SW 1271 (cell line): Measurements from ENCODE around the gene HSPB9.
"Not testable (repeated sequence)": the region's sequence is repeated elsewhere in the genome, so short reads cannot be mapped to it uniquely, and the experiment has no call there.

ENCODE experiments used
- DNase-seq, 2 experiments: peaks; one replicate each; lab custom pipeline; 2025; lab: John Stamatoyannopoulos, UW

HSPB9 gene

DNA sequence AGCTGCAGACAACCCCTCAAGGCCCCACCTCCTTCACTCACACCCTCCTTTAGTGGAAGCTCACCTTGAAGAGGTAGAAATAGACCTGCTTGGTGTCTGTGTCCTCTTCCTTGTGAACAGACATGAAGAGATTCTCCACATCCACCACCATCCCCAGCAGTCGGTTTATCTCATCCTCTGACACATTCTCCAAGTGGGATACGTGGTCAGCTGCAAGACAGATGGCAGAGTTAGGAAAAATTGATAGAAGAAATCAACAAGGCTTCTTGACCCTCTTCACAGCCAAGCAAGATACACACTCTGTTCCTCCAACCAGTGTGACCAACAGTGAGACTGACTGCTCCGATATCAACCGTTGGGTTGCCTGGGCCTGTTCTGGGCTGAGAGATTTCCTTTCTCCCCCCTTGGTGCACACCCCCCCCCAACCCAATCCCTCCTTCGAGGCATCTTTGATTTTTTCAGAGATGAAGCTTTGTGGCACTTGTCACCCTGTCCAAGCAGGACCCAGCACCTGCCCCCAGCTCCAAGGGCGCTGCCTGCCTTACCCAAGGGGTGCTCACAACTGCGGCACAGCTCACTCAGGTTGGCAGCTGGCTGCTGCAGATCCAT lies 2.3 kb upstream of the HSPB9 start:
- DNase-seq = no peak

DNA sequence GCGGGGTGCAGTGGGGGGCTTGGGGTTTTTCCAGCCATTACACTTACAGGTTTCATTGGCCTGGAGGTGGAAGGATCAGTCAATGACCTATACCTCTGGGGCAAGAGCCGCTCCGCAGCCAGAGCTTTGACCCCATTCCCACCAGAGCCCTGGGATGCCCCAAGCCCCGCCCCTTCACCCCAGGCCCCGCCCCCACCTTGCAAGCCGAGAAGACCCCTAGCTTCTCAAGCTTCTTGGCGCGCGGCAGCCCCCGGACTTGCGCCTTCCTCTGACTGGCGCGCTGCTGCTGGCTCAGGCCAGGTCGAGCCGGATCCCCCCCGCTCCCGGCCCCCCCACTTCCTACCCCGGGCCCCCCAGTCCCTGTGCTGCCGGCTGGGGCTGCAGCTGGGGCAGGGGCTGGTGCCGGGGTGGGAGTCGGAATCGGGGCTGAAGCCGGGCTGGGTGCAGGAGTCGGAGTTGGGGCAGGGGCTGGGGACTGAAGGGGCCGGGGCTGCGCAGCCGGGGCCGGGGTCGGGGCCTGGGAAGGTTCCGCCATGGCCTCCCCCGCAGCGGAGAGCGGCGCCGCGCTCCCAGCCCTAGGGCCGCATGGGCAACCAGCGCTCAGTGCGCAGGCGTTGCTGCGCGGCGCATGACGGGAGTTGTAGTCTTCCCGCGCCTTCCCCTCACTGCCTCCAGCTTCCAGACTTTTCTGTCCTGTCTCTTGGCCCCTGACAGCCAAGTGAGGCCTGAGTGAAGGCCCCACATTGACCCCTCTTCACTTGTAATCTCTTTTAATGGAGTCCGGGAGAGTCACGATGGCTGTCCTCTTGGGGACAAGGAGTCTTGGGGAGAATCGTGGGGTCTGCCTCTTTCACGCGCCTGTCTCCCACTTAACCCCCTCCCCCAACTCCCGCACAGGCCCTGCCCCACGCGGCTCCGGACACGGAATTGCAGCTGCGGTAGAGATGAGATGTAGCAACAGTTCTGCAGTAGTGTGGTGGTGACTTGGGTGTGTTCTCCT lies 1.5 kb upstream of the HSPB9 start, which contains the start of gene KAT2A:
TSS of gene KAT2A (minus strand) at position 598 of the 1,000 bp plus-strand sequence. CDS start at position 535, 63 bp downstream.
- DNase-seq = peak; percentile 66 to 75

DNA sequence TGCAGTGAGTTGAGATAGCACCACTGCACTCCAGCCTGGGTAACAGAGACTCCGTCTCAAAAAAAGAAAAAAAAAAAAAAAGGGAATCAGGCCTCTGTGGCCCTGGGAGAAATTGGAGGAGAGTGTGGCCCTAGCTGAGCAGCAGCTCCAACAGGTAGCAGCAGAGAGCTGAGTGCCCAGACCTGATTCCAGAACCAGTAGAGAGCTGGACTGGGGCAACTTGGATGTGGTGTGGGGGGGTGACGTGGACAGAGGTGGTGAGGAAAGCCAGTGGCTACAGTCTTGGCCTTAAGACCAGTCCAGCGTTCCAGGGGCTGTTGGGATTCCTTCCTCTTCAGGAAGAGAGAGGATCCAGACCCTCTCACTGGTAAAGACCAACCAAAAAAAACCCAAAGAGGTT lies 1.7 kb downstream of the HSPB9 start:
- DNase-seq = no peak

DNA sequence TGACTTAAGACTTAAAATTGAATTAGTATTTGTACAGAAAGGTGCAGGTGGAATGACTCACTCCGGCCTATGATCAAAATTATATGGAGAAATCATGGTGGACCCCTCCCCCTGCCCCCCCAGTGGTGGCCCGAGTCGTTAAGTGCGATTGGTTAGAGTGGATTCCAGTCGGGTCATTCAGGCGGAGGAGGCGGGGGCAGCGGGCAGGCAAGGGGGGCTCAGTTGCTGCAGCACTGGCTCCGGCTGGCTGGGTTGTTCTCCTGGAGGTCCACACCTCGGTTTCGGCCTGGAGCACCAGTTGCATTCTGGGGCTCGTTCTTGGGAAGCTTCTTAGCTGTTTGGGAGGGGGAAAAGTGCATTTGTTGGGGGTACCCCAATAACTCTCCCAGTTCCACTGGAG lies 3.0 kb downstream of the HSPB9 start:
- DNase-seq = no peak

DNA sequence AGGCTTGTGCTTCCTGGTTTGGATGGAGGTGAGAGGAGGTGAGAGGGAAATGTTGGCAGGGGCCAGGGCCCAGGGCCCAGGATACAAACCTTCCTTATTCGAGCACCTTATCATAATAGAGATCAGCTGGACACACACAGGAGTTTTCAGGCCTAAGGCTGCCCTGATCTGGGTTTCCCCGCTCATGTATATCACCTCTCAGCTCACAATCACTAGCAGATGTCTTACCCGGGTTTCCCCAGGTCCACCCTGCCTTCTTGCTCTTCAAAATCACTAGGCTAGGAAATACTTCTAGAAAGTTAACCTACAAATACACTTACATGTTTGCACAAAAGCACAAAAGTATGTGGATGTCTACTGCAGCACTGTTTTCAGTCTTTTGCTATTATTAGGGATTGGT lies 4.2 kb downstream of the HSPB9 start:
- no peak for DNase-seq

DNA sequence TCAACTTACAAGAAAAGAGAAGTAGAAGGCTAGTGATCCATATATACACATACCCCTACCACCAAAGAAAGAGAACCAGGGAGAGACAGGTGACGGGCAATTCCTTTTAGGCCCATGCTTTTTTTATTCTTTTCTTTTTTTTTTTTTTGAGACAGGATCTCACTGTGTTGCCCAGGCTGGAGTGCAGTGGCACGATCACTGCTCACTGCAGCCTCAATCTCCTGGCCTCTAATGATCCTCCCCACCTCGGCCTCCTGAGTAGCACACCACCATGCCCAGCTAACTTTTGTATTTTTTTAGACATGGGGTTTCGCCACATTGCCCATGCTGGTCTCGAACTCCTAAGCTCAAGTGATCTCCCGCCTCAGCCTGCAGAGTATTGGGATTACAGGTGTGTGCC lies 4.8 kb downstream of the HSPB9 start:
- no peak for DNase-seq

DNA sequence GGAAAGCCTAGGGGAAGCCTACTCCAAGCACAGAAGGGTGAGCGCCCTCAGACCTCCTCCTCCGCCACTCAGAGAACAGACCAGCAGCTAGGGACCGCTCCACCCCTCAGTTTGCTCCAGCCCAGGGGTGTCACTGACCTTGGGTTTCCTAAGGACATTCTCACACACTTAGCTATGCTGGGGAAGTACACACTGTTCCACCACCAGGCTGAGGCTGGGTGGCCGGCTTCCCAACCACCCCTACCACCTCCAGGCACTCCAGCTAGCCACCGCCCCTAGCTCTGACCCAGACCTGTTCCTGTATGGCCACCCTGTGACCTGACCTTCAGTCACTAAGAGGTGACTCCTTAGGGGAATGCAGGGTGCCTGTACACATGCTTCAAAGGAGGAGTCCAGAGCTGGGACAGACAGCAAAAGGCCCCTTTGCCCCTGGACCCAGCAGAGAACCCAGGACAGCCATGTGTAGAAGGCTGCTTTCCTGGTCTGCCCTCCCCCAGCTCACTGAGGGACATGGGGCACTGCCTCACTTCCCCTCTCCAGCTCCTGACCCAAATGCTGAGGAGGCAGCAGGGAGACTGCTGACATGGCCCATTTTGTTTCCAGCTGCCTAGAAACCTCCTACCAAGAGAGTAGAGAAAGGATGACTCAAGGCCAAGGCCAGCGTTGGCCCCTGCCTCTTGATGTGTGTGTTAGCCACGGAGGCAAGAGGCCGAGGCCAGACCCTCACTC lies 6.7 kb downstream of the HSPB9 start:
- no peak for DNase-seq

DNA sequence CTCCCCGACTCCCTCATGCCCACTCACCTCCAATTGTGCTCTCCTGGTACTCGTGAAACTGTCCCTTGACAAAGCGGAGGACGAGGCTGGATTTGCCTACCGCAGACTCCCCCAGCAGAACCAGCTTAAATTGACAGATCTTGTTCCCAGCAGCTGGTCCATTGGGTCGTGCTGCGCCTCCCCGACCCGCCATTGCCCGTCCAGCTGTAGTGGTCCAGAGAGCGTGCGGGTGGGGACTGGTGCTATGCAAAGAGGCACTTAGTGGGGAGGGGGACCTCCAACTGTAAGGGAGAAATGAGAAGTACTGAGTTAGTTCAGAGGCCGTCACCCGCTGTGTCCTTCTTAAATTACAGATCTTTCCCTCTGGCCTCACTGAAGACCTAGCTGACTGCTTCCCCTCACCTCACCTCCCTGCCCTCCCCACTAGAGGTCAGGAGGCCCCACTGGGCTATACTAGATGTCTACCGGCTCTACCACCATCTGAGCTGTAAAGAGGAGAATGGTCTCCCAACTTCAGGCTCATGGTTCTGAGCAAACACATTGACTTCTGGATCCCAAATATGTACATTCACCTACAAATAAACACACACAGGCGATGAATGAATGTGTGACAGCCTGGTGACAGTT lies 7.8 kb downstream of the HSPB9 start:
- no peak for DNase-seq

DNA sequence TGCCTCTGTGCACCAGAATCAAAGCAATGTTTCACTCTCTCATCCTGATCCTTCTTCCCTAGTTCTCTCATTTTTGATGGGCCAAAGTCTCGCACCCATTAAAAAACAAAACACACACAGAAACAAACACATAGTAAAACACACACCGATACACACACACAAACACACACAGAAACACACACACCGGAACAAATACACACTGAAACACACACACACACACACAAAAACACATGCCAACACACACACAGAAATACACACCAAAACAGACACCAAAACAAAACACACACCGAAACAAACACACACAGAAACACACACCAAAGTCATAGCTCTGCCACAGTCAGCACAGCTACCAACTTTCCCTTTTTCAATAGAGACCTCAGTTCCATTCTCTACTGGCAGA lies 8.6 kb downstream of the HSPB9 start:
- DNase-seq = no peak

DNA sequence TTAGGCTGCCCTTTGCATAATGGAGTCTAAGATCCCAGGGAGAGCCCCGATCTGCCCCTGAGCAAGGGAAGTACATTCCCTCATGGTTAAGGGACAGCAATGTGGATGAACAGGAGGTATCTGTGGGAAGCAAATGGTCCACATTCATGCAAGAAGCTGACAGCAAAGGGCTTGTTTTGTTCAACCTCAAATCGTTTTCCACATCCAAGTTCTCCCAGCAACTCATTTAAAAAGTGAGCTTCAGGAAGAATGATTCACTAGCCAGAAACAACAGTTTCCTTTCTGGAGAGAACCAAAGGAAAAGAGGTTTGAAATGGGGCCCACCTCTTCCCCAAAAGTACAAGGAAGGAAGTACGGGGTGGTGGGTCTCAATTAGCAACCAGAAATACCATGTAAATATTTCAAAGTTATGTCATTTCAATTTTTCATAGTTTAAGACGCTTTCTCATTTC lies 9.4 kb downstream of the HSPB9 start:
- DNase-seq = no peak

DNA sequence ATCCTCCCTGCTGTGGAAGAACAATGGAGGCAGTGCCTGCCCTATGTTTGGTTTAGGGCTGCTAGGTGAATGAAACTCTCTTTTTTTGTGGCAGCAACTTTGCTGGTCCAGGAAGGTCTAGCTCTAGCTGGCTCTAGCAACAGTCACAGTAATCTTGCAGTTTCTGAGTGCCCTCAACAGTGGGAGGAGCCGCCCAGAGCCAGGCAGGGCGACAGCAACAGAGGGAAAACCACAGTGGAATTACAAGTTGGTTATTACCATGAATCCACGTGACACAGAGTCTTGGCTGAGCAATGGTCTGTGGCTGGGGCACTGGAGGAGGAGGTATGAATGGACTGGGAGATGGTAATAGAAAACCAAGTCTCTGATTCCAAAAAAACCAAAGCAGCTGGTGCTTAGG lies 10.3 kb downstream of the HSPB9 start:
- DNase-seq = no peak

DNA sequence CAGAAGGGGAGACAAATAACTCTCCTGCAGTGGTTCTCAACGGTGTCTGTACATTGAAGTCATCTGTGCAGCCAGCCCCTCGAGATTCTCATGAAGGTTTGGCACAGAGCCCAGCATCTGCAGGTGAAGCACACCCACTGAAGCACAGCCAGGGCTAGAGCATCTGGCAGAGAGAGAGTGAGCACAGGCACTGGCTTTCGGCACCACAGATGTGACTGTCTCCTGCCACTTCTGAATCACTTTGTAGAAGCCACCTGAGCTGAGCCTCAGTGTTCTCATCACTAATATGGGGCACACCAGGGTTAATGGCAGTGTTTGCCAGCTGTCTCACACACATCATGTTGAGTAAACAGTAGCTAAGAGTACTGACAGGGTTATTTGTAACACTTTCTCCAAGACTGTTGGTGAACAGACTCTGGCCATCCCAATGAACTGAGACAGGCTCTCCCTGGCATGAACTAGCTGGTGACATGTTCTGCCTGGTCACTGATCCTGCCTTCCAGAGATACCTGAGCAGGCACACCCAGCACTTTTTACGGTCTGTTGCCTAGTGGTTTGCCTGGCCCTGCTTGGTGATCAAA lies 10.9 kb downstream of the HSPB9 start:
- DNase-seq = no peak

DNA sequence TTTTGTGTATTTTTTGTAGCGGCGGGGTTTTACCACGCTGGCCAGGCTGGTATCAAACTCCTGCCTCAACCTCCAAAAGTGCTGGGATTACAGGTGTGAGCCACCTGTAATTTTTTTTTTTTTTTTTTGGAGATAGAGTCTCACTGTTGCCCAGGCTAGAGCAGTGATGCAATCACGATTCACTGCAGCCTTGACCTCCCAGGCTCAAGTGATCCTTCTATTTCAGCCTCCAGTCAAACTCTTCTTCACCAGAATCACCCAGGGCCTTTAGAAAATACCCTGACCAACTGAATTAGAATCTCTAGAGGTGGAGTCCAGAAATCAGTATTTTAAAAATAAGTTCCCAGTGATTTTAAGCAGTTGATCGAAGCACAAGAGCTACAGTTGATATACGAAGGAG lies 12.5 kb downstream of the HSPB9 start:
- no peak for DNase-seq

DNA sequence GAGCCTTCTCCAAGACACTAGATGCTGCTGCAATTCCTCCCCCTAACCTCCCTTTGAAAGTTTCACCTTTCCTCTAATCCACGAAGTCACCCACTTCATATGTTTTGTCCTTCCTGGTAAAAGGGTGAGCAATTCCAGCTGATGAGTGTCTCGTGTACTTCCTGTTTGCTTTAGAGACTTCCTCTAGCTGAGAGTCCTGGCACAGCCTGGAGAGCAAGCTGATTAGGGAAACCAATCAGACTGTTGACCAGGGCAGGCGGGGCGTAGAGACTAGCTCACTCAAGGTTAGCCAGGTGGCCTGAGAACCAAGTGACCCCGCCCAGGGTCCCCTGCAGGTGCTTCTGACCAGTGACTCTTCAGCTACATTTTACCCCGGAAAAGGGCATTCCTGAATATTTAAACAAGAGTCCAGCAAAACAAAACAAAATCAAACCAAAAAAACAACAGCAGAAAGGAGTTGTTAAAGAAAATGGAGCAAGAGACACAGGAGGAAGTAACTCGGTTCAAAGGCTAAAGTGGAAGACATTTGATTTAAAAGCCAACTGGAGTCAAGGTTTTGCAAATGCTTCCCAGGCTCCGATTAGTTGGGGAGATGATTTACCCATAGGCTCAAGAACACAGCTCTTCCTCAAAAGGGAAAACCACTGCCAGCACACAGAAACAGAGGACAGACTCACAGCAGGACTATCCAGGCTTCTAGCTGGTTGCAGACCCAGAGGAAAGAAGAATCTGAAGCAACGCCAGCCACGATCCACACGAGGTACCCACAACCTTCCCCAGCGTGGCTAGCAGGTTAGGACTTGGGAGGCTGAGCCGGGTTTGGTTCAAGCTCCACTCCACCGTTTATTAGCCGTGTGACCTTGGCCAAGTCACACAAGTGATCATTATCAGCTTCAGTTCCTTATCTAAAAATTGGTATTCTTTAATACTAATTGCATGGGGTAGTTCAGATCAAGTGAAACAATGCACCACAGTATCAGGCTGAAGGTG lies 13.4 kb downstream of the HSPB9 start:
- peak in 1 of 2 experiments; percentile 73 for DNase-seq

DNA sequence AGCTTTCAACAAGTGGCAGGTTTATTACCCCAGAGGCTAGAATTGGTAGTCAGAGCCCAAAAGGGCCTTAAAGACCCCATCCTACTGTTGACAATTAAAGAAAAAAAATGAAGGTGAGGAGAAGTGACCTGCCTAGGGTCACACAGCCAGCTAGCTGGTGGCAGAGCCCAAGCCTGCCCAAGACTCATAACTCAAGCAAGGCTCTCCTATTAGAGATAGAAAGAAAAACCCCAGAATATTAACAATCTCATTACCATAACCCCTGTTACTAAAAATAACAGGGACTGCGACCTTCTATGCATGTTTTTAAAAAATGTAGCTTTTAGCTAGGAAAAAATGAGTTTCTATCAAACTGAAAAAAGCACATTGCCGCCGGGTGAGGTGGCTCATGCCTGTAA lies 14.0 kb downstream of the HSPB9 start:
- DNase-seq = no peak

DNA sequence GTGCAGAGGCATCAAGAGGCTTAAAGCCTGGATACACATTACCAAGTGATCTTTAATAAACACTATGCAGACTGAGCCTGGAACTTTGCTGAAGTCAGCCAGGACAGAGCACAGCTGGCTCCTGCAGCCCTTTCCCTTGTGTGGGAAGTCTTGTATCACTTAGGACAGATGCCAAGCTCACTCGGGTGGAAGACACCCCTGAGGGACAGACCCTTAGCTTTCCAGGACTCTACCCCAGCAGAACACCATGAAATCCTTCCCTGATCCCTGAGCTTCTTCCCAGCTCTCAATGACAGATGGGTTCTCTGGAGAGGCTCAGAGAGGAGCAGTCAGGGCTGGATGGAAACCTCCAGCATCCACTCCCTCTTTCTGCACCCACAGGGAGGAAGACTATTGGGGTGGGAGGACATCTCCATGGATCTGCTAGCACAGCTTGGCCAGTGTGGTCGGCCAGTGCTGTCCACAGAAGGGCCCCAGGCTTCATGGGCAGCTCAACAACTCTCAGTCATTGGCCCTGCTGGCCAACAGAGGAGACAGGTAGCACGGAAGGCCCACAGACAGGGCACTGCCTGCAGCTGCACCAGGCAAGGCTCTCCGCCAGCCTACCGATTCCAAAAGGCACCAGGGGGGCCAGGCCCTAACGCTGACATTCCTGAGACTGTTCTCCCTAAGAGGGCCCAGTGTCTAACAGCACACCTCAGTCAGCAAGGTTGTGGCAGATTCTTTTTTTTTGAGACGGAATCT lies 16.3 kb downstream of the HSPB9 start:
- DNase-seq = no peak

DNA sequence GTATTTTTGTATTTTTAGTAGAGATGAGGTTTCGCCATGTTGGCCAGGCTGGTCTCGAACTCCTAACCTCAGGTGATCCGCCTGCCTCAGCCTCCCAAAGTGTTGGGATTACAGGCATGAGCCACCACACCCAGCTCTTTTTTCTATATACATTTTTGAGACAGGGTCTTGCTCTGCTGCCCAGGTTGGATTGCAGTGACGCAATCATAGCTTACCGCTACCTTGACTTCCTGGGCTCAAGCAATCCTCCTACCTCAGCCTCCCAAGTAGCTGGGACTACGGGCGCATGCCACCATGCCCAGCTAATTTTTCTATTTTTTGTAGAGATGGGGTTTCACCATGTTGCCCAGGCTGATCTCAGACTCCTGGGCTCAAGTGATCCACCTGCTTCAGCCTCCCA lies 18.1 kb downstream of the HSPB9 start:
- DNase-seq = not testable (repeated sequence)

DNA sequence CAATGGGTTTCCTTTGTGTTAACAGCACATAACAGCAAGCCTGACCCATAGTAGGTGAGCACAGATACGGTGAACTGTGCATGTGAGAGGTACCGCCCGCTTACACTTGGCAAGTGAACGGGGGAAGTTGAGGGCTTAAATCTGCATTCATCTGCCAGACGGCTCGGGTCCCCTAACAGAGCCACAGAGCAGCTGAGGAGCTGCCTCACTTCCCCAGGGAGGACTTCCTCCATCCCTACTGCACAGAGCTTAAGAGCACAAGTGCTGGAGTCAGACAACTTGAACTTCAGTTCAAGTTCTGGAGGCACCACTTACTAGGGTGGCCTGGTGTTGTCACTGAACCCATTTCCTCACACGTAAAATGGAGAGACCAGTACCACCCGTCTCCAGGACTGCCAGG lies 18.8 kb downstream of the HSPB9 start:
- no peak for DNase-seq

DNA sequence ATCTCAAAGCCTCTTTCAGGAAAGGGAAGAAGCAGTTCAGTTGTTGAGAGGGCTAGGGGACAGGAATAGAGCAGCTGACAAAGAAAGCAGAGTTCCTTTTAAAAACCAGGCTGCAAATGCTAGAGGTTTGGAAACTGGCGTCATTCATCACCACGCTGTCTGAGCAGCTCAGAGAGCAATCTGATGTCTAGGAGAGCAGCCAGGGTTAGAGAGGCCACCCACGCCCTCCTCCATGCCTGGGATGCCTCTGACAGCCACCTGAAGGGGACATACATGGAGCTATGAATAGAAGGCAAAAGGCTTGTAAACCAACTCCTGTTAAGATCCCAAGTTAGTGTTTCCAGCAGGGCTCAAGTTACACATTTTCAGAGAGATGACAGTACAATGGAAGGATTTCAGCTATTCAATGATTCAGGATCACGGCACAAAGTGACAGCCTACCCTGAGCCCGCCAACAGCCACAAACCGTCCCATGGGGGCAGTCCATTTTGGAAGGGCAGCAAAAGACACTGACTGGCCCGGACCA lies 19.8 kb downstream of the HSPB9 start:
- peak in 1 of 2 experiments; percentile 19 for DNase-seq
